ENCODE data around the gene MTUS2. TPM values are rescaled to one million over a fixed set of nuclear protein-coding genes. Genes with fewer than 3 reads are reported as not detected.
A peak's percentile ranks its signal among the peaks of the same experiment; 100 is the strongest.

Gene MTUS2
- polyA plus RNA-seq, 1 donor from 2014 or later = 4.4 TPM

DNA sequence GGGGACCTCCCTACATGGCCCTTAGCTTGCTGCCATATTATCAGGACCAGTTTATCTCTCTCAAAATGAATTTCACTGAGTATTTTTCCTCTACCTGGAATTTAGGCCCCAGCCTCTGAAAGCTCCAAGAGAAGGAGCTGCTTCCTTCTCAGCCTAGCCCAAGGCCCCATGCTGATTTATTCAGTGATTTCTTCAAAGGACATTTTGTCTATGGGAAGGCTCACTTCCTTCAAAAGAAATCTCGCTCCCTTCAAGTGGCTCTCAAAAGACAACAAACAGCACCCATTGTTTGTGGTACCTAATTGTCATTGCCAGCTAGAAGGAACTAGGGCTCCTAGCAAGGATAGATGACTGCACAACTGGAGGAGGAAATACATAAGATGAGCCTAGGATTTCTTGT, 602.9 kb downstream of the MTUS2 start:
- Histone ChIP-seq H3K27me3 (ENCODE audit: insufficient read depth, low read depth, low read length) (no peaks in the 10 kb centered on the region), H3K9me2 (ENCODE audit: insufficient read depth, low read length) (no peaks in the 10 kb centered on the region), H2AFZ (ENCODE audit: low read depth, low read length) (no peak overlapping the region), H3K9ac (ENCODE audit: low read length) (no peak overlapping the region), H3K36me3 (ENCODE audit: insufficient read depth, low read length) (no peaks in the 10 kb centered on the region), H3K4me2 (ENCODE audit: low read length) (no peak overlapping the region), H4K20me1 (ENCODE audit: insufficient read depth) (no peaks in the 10 kb centered on the region), H3K4me3 (ENCODE audit: low read length) (no peak overlapping the region), H3K9me3 (ENCODE audit: low read length) (no peaks in the 10 kb centered on the region), H3K27ac (ENCODE audit: low read length) (no peak overlapping the region), H3K79me2 (replicated peaks; ENCODE audit: insufficient read depth, low read length) (no peaks in the 10 kb centered on the region), H3F3A (ENCODE audit: insufficient read depth, low read length, poor library complexity, severe bottlenecking) (no peaks in the 10 kb centered on the region)
- TF ChIP-seq TAF1 (IDR thresholded peaks at IDR 0.05; ENCODE audit: low read depth) (no peak), RAD21 (conservative IDR thresholded peaks at IDR 0.05) (no peak), POLR2AphosphoS5 (IDR thresholded peaks at IDR 0.05) (no peak), MXI1 (conservative IDR thresholded peaks at IDR 0.05; ENCODE audit: poor library complexity, severe bottlenecking) (no peak), EP300 (conservative IDR thresholded peaks at IDR 0.05; ENCODE audit: poor library complexity, severe bottlenecking) (no peak), SMC3 (conservative IDR thresholded peaks at IDR 0.05; ENCODE audit: poor library complexity) (no peak), EZH2 (IDR thresholded peaks at IDR 0.05; ENCODE audit: borderline replicate concordance, insufficient read depth, low read length, poor library complexity, severe bottlenecking) (no peak)
- TF ChIP-seq, protein P1, sequence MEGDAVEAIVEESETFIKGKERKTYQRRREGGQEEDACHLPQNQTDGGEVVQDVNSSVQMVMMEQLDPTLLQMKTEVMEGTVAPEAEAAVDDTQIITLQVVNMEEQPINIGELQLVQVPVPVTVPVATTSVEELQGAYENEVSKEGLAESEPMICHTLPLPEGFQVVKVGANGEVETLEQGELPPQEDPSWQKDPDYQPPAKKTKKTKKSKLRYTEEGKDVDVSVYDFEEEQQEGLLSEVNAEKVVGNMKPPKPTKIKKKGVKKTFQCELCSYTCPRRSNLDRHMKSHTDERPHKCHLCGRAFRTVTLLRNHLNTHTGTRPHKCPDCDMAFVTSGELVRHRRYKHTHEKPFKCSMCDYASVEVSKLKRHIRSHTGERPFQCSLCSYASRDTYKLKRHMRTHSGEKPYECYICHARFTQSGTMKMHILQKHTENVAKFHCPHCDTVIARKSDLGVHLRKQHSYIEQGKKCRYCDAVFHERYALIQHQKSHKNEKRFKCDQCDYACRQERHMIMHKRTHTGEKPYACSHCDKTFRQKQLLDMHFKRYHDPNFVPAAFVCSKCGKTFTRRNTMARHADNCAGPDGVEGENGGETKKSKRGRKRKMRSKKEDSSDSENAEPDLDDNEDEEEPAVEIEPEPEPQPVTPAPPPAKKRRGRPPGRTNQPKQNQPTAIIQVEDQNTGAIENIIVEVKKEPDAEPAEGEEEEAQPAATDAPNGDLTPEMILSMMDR (IDR thresholded peaks at IDR 0.05; ENCODE audit: poor library complexity, severe bottlenecking) = no peak
- TF ChIP-seq, protein P2, sequence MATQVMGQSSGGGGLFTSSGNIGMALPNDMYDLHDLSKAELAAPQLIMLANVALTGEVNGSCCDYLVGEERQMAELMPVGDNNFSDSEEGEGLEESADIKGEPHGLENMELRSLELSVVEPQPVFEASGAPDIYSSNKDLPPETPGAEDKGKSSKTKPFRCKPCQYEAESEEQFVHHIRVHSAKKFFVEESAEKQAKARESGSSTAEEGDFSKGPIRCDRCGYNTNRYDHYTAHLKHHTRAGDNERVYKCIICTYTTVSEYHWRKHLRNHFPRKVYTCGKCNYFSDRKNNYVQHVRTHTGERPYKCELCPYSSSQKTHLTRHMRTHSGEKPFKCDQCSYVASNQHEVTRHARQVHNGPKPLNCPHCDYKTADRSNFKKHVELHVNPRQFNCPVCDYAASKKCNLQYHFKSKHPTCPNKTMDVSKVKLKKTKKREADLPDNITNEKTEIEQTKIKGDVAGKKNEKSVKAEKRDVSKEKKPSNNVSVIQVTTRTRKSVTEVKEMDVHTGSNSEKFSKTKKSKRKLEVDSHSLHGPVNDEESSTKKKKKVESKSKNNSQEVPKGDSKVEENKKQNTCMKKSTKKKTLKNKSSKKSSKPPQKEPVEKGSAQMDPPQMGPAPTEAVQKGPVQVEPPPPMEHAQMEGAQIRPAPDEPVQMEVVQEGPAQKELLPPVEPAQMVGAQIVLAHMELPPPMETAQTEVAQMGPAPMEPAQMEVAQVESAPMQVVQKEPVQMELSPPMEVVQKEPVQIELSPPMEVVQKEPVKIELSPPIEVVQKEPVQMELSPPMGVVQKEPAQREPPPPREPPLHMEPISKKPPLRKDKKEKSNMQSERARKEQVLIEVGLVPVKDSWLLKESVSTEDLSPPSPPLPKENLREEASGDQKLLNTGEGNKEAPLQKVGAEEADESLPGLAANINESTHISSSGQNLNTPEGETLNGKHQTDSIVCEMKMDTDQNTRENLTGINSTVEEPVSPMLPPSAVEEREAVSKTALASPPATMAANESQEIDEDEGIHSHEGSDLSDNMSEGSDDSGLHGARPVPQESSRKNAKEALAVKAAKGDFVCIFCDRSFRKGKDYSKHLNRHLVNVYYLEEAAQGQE (IDR thresholded peaks at IDR 0.05; ENCODE audit: borderline replicate concordance) = no peak

DNA sequence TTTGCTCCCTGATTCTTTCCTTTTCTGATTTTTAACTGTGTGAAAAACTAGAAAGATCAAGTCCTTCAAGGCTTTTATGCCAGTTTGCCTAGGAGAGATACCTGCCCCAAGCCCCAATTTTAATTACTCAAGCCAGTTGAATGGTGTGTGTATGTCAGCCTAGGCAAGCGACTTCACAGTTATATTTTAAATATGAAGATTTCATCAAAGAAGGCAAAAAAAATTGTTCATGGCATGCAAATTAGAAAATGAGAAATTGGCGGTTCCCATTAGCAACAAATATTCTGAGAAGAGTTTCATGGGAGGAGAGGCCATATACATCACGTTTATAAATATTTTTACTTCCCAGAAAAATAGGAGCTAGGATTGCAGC, 607.8 kb downstream of the MTUS2 start:
- Histone ChIP-seq H3K9ac (ENCODE audit: low read length) (peak overlapping the region; percentile 59), H3K4me3 (ENCODE audit: low read length) (peak overlapping the region; percentile 73), H3K27ac (ENCODE audit: low read length) (no peak overlapping the region)

More for the DNA sequence above, 607.8 kb downstream of the MTUS2 start:
- Histone ChIP-seq H3K27me3 (ENCODE audit: insufficient read depth, low read depth, low read length) (no peaks in the 10 kb centered on the region), H3K36me3 (ENCODE audit: insufficient read depth, low read length) (no peaks in the 10 kb centered on the region), H4K20me1 (ENCODE audit: insufficient read depth) (no peaks in the 10 kb centered on the region), H3F3A (ENCODE audit: insufficient read depth, low read length, poor library complexity, severe bottlenecking) (no peaks in the 10 kb centered on the region), H3K9me2 (ENCODE audit: insufficient read depth, low read length) (no peaks in the 10 kb centered on the region), H3K9me3 (ENCODE audit: low read length) (no peaks in the 10 kb centered on the region), H2AFZ (ENCODE audit: low read depth, low read length) (peak overlapping the region; percentile 70), H3K79me2 (replicated peaks; ENCODE audit: insufficient read depth, low read length) (no peaks in the 10 kb centered on the region), H3K4me2 (ENCODE audit: low read length) (peak overlapping the region; percentile 92)
- TF ChIP-seq EZH2 (IDR thresholded peaks at IDR 0.05; ENCODE audit: borderline replicate concordance, insufficient read depth, low read length, poor library complexity, severe bottlenecking) (no peak), EP300 (conservative IDR thresholded peaks at IDR 0.05; ENCODE audit: poor library complexity, severe bottlenecking) (no peak), MXI1 (conservative IDR thresholded peaks at IDR 0.05; ENCODE audit: poor library complexity, severe bottlenecking) (no peak), SMC3 (conservative IDR thresholded peaks at IDR 0.05; ENCODE audit: poor library complexity) (no peak), TAF1 (IDR thresholded peaks at IDR 0.05; ENCODE audit: low read depth) (no peak), RAD21 (conservative IDR thresholded peaks at IDR 0.05) (no peak), POLR2AphosphoS5 (IDR thresholded peaks at IDR 0.05) (no peak)
- TF ChIP-seq, protein P1 (IDR thresholded peaks at IDR 0.05; ENCODE audit: poor library complexity, severe bottlenecking) = no peak
- TF ChIP-seq, protein P2 (IDR thresholded peaks at IDR 0.05; ENCODE audit: borderline replicate concordance) = no peak

Measured in neural cell (in vitro differentiated cells).